VCaP (cell line): Measurements from ENCODE around the gene MGA.

Experiments
- H3K27ac ChIP-seq: fragments of 450-650 bp; 2 replicates; pipeline ENCODE4 v1.5.1; 2017
- CTCF ChIP-seq: fragments of 450-650 bp; conservative IDR thresholded peaks from 2 replicates; pipeline ENCODE4 v1.5.1; 2017; ENCODE audit warnings: mild to moderate bottlenecking, moderate library complexity

MGA gene

GRCh38 chr15:41671656-41672648 is 11.7 kb downstream of the MGA start:
- TF ChIP-seq CTCF = no peak
- no peak overlapping the region for H3K27ac ChIP-seq

GRCh38 chr15:41675337-41675736 is 15.1 kb downstream of the MGA start:
- no peak for TF ChIP-seq CTCF
- H3K27ac ChIP-seq = no peak overlapping the region

GRCh38 chr15:41678742-41679141 is 18.5 kb downstream of the MGA start:
- TF ChIP-seq CTCF = no peak
- H3K27ac ChIP-seq = no peak overlapping the region

GRCh38 chr15:41683955-41684354 is 23.8 kb downstream of the MGA start:
- no peak for TF ChIP-seq CTCF
- no peak overlapping the region; the same call in 1 of the 2 replicates for H3K27ac ChIP-seq

GRCh38 chr15:41688671-41689070 is 28.5 kb downstream of the MGA start:
- TF ChIP-seq CTCF = no peak
- H3K27ac ChIP-seq = no peak overlapping the region

- no peak overlapping the region for H3K27ac ChIP-seq
- no peak for TF ChIP-seq CTCF
These were observed 28.9 kb downstream of the MGA start for GRCh38 chr15:41689083-41689482.

GRCh38 chr15:41689834-41690233 is 29.6 kb downstream of the MGA start:
- H3K27ac ChIP-seq = no peak overlapping the region
- TF ChIP-seq CTCF = no peak
